Astrocyte of the hippocampus (primary cell): ENCODE measurements around the gene PAPOLA.
A peak's percentile ranks its signal among the peaks of the same experiment; 100 is the strongest.
"Not testable (repeated sequence)": the region's sequence is repeated elsewhere in the genome, so short reads cannot be mapped to it uniquely, and the experiment has no call there.

Source experiments
- DNase-seq: peaks from one replicate; pipeline ENCODE4 v3.0.0; 2011; ENCODE audit warnings: low read depth, low spot score

PAPOLA gene

DNA sequence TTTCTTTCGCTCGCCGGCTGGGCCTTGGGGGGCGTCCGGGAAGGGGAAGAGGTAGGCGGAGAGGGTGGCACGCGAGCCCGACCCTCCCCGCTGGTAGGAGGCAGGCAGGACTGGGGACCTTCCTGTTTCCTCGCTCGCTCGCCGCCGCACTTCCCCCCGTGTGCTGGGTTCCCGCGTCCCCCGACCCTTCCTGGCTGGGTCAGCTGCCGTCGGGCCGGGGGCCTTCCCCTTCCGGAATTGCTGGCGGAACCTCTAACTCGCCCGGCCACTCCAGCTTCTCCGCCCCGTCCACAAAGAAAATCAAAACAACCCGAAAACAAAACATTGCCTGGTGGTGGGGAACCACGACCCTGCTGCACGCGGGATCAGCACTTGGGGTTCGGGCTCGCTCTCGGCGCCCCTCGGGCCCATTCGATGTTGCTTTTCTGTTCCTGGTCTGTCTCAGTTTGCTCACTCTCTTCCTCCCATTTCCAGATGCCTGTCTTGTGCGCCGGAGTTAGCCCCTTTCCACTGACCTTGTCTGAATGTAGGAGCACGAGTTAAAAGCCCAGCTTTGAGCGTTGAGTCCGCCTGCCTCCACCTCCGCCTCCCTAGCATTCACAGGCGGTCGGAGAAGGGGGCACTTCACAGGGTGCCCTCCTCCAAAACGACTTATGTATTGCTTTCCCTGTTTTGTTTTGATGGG is 581 bp downstream of the PAPOLA start:
- peak; percentile 67 for DNase-seq

DNA sequence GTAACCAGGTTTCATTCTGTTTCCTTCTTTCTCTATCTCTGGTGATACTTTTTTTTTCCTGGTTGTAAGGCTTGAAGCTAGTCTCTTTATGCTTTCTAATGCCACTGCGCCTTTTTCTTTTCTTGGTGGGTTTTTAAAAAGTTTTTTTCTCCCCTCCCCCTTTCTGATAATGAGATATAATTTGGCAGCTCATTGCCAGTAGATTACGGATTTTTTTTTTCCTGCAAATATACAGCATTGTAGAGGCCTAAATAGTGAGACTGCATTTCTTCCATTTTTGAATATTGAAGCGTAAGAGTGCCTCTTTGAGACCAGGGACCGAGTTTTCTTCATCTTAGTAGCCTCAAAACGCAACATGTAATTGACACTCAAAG is 1.1 kb downstream of the PAPOLA start:
- DNase-seq = peak; percentile 5

DNA sequence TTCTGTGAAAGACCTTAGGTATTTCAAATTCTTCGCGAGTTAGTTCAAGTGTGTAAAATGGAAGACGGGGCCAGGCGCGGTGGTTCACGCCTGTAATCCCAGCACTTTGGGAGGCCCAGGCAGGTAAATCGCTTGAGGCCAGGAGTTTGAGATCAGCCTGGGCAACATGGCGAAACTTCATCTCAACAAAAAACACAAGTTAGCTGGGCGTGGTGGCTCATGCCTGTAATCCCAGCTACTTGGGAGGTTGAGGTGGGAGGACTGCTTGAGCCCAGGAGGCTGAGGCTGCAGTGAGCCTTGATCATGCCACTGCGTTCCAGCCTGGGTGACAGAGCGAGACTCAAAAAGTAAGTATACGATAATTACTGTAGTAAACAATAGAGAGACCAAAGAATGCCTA is 2.2 kb downstream of the PAPOLA start:
- not testable (repeated sequence) for DNase-seq

DNA sequence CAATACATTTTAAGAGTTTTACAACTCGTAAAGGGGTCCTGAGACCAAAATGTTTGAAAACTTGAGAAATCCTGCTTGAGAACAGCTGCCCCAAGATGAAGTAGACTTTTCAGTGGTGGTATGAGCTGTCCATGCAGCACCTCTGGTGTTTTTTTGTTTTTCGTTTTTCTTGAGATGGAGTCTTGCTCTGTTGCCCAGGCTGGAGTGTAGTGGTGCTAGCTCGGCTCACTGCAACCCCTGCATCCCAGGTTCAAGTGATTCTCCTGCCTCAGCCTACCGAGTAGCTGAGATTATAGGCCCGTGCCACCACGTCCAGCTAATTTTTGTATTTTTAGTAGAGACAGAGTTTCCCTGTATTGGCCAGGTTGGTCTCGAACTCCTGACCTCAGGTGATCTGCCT is 5.5 kb downstream of the PAPOLA start:
- no peak for DNase-seq

DNA sequence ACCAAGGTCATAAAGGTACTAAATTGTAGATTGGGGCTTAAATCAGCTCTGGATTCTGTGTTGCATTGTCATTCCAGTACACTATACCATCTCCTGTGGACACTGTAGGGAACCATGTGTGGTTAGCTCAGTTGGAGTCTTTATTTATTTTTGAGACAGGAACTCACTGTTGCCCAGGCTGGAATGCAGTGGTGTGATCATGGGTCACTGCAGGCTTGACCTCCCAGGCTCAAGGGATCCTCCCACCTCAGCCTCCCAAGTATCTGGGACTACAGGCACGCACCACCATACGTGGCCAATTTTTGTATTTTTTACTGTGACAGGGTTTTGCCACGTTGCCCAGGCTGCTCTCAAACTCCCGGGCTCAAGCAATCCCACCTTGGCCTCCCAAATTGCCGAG is 6.7 kb downstream of the PAPOLA start:
- peak; percentile 4 for DNase-seq

DNA sequence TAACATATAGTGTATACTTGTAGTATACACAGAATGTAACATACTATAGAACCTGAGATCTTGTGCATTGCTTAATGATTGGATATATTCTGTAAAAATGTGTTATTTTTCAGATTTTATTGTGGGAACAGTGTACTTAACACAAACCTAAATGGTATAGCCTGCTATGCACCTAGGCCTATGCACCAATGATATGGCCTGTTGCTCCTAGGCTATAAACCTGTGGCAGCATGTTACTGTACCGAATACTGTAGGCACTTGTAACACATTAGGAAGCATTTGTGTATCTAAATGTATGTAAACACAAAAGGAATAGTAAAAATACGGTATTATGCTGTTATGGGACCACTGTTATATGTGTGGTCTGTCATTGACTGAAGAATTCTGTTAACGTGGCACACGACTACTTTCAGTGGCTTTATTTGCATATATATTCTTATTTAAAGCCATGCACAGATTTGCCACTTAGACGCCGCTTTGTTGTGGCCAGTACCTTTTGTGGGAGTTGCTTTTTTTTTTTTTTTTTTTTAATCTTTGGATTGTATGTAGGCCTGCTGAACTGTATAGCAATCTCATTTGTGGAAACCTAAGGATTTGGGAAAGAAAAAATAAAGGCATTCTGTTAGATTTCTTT is 7.4 kb downstream of the PAPOLA start:
- DNase-seq = no peak

DNA sequence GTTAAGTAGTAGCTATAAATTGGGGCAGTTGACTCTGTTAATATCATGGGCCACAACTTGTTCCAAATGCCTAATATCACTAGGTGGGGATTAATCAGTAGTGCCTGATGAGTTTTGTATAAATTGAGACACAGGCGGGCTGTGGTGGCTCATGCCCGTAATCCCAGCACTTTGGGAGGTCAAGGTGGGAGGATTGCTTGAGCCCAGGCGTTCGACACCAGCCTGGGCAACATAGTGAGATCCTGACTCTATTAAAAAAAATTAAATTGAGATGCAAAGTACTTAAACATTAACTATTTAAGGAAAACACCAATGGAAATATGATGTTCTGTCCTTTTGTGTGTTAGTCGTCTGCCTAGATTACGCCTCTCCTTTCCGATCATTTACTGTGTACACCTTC is 9.0 kb downstream of the PAPOLA start:
- DNase-seq = no peak

DNA sequence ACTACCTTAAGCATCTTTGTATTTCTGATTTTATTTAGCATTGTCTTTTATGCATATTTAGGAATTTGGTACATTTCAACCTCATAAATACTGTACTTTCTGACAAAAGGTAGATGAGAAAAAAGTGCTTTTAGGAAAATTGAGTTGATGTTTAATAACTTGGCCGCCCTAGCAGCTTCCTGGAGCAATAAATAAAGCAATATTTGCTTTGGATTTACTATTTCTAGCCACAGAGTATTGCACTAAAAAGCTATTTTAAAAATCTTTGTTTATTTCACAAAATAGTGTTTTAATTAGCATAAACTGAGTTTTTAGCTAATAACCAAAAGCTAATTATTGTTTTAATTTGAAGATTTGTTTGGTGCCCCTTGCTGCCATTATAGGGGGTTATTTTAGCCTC is 9.5 kb downstream of the PAPOLA start:
- no peak for DNase-seq

DNA sequence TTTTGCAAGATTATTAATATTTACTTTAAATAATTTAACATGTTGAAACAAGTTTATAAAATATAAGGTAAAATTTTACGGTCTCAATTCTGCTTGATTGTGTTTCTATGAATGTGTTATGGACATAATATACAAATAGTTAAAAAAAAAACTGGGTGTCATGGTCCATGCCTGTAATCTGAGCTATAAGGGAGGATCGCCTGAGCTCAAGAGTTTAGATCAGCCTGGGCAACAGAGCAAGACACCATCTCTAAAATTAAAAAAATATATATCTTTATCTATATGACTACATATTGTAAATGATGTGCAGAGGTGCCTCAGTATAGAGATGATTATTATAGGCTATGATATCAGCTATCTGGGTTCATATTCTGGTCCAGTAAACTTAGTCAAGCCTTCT is 9.9 kb downstream of the PAPOLA start:
- no peak for DNase-seq

DNA sequence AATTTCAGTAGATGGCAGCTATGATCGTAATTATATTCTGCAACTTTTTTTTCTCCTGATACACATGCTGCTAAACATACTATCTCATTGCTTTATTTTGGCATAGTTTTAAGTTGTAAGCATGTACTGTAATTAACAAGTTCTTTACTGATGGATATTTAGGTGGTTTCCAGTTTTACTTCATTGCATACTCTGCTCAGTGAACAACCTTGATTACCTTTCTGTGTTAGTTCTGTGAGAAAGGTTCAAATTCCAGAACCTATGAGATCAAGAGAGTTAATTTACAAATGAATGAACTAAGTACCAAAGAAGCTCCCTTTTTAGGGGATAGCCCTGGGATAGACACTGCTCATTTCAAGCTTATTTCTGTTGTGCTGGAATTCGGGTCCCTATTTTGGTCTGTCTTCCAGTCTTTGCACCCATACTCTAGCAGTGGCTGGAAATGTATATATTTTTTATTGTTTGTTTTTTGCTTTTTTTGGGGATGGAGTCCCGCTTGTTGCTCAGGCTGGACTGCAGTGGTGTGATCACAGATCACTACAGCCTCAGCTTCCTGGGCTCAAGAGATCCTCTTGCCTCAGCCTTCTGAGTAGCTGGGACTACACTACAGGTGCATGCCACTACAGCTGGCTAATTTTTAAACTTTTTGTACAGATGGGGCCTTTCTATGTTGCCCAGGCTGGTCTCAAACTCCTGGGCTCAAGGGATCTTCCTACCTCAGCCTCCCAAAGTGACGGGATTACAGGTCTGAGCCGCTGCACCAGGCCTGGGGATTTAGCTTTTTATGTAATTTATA is 10.6 kb downstream of the PAPOLA start:
- DNase-seq = no peak

DNA sequence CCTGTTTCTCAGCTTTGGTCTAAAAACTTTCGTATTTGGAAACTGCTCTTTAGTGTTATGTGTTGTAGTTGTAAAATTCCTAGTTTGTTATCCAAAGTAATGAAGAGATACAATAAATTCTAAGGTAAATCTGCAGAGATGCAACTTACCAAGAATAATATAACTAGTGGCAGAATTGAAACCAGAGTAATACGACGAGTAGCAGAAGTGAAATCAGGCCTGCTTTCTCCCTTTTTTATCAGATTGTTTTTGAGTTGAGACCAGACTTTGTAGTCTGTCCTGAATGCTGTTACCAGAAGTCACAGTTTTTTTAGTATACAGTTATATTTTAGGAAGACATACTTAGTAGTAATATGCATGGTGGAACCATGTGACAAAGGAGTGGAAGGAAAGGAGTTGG is 12.5 kb downstream of the PAPOLA start:
- DNase-seq = no peak

DNA sequence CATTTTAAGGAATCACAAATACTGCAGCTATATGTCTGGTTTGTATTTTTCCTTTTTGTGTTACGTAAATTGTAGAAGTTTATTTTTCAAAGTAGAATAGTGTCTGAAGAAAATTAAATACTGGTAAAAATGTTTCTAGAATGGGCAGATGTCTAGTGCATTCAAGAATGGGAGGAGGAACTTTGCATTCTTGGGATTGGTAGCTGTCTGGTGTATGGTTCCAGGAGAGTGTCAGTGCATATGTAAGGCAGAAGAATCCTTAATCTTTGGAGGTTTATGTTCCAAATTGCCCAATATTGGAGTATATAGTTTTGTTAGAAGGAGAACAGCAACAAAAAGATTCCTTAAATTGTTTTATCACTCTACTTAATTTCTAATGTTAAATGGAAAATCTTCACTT is 13.5 kb downstream of the PAPOLA start:
- no peak for DNase-seq

DNA sequence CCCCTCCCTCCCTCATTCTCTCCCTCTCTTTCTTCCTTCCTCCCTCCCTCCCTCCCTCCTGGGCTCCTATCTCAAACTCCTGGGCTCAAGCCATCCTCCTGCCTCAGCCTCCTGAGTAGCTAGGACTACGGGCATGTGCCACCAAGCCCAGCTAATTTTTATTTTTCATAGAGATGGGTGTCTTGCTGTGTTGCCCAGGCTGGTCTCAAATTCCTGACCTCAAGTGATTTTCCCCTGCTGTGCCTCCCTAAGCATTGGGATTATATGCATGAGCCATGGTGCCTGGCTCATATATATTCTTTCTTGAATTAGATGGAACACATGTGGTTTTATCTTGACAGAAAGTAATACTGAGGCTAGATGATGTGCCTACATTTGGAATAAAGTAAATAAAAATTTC is 14.2 kb downstream of the PAPOLA start:
- DNase-seq = no peak

DNA sequence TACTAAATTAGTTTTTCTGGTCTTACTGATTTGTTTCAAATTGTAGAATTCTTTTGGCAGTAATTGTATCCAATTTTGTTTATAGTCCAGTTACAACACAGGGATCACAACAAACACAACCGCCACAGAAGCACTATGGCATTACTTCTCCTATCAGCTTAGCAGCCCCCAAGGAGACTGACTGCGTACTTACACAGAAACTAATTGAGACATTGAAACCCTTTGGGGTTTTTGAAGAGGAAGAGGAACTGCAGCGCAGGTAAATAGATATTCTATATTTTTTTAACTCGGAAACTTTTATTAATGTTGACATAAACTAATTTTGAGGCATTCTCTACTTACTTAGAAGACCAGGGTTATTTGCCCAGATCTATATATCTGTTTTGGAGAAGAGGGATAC is 17.8 kb downstream of the PAPOLA start:
- DNase-seq = no peak

DNA sequence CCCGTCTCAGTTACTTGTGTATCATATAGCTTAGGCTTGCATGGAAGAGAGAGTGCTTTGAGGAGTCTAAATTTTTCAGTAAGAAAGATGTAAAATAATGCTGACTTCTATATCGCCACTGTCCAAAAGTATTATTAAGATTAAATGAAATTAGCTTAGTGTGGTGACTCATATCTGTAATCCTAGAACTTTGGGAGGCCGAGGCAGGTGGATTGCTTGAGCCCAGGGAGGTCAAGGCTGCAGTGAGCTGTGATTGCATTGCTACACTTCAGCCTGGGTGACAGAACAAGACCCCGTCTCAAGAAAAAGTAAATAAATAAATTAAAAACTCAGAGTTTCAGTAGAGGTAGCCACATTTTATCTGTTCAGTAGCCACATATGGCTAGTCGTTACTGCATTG is 23.3 kb downstream of the PAPOLA start:
- no peak for DNase-seq

DNA sequence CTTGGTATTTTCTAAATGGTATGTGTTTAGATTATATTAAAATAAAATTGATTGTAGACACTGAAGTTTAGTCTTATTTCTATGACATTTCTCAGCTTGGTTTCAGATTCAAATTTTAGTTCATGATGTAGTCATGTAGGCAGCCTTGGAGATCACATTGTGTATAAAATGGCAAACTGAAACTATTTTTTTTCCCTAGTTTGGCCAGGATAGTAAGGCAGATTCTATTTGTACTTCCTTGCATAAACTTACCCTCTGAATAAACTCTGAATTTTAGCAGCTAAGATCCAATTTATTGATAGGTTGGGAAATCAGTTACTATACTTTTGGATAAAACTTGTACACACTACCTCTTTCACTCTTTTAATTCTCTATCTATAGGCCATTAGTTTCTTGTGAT is 30.4 kb downstream of the PAPOLA start:
- DNase-seq = no peak

DNA sequence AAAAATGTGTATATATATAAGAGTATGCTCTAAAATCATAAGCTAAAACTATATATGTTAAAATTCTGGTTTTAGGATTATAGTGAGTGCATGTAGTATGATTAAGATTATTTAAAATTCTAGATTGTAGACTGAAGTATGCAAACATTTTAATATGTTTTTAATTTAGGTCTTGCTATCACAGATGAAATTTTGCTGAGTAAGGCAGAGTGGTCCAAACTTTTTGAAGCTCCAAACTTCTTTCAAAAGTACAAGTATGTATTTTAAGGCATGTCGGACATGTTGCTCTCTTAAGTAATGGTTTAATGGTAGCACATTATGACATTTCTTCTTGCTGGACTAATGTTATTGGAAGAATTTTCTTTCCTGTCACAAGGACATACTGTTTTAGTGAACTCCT is 34.6 kb downstream of the PAPOLA start:
- DNase-seq = no peak

DNA sequence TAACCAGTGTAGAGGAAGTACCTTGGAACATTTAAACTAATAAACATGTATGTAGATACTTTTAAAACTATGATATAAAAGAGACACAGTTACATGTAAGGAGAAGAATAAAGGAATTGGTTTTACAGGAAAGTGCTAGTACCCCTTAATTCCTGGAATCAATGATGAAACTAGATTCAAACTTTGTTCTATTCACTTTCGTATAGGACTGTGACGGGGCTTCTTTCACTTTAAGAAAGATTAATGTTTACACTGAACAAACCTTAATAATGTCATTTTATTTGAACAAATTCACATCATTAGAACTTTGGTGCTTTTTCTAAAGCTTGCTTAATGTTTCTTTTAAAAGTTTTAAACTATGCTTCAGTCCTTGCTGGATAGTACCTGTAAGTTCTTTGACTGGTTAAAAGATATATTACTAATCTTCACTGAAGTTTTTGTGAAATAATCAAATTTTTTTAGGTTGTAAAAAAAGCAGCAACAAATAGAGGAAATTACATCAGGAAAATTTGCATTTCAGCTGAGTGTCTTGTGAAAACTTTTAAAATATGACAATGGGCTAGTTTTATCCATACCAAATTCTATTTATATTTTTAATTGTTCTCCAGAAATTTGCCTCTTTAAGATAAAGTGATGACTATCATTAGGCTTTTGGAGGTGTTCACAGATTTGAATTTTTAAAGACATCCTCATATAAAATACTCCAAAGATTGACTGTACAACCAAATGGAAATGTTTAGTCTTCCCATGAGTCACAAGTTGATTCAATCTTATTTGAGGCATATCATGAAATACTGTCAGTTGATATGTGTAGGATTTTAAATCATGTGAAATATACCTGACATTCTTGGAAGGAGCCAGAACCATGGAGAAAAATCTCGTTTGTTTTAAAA is 36.2 kb downstream of the PAPOLA start:
- DNase-seq = no peak

DNA sequence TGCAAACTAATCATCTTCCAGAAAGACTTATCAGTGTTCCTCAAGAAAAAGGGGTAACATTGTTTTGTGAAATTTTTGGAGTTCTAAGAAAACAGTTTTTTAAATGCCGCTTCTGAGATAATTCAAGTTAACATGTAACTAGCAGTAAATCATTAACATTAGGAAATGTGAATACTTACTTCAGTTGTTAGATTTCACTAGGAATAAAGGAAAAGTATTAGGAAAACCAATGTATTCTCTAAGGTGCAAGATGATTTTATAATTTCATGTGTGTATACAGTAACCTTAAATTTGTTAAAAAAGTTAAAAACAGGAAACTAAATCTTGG is 36.8 kb downstream of the PAPOLA start:
- no peak for DNase-seq

DNA sequence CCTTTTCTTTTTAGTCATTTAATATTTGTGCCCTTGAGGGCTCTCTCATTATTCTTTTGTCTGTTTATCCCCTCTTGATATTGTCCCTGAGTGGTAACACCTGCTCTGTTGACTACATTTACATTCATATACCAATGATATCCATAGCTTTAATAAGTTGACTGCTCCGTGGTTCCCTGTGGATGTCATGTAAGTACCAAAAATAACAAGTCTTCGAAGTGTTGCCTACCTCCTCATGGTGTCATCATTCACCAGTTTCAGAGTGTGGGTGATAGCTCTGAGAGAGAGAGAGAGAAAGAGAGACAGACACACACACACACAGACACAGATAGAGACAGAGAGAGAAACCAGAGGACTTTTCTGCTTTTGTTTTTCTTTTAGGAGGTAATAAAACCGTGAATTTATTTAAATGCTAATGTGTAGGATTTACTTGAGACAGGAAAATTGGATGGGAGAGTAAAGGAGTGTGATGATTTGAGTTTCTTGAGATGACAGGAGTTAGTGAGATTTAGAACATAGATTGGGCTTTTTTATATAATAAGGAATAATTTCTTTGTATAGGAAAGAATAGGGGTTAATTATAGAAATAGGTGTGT is 52.2 kb downstream of the PAPOLA start:
- no peak for DNase-seq

DNA sequence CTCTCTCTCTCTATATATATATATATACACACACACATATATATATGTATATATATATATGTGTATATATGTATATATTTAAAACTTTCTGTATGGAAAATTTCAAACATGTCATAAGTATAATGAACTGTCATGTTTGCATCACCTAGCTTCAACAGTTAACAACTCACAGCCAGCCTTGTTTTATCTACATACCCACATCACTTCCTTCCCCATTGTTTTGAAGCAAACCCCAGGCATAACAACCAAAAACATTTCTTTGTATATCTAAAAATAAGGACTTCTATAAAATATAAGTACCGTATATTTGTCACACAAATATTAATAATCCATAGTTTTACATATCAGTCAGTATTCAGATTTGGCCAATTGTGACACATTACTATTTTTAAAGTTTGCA is 57.4 kb downstream of the PAPOLA start:
- no peak for DNase-seq

DNA sequence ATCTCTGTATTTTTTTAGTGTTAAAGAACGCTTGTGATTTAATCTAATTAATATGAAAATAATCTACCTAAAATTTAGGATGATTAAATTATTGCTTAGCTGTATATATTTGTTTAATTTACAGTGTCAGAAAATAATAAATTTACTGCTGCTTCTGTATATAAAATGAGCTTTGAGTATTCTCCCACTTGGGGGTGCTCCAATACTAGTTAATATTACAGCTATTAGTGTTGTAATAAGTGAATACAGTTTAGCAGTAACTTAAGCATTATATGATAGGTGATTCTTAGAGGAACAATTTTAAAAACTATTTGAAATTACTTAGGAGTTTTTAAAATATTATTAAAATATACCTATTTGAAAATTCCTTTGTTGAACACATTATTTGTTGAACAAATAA is 62.2 kb downstream of the PAPOLA start:
- no peak for DNase-seq
